Activated T-cell treated with anti-CD3 and anti-CD28 coated beads, Interleukin-2, amount 50 U/mL, for 4 hours (primary cell): ENCODE data around the gene PARN. TPM values are rescaled to one million over a fixed set of nuclear protein-coding genes. Genes with fewer than 3 reads are reported as not detected.
A peak's percentile ranks its signal among the peaks of the same experiment; 100 is the strongest.
"Not testable (repeated sequence)": the region's sequence is repeated elsewhere in the genome, so short reads cannot be mapped to it uniquely, and the experiment has no call there.

Experiments
- ATAC-seq, 2 donors: fragments of 200-7000 bp; cut with Tn5 transposase; one replicate each; pipeline ENCODE4 v1.10.0; 2021
- DNase-seq: peaks from one replicate; pipeline ENCODE4 v3.0.0-alpha.2; 2020
- H3K27me3 Mint-ChIP-seq: one replicate; pipeline ENCODE4 v1.8.0; 2021; ENCODE audit warnings: low read depth, mixed read lengths
- H3K36me3 Mint-ChIP-seq: one replicate; pipeline ENCODE4 v1.8.0; 2022; ENCODE audit warnings: mixed read lengths; ENCODE audit not compliant: insufficient read depth
- H3K4me1 Mint-ChIP-seq: one replicate; pipeline ENCODE4 v1.8.0; 2021; ENCODE audit warnings: low read depth, mixed read lengths
- H3K4me3 Mint-ChIP-seq: one replicate; pipeline ENCODE4 v1.8.0; 2021; ENCODE audit warnings: mild to moderate bottlenecking, moderate library complexity, mixed read lengths
- H3K9me3 Mint-ChIP-seq: one replicate; pipeline ENCODE4 v1.8.0; 2021; ENCODE audit warnings: mixed read lengths
- total RNA-seq, 3 donors: library from RNA; stranded (reverse); gene quantifications; one replicate each; pipeline ENCODE4 v1.2.1, GENCODE V29; 2021

PARN gene
- total RNA-seq, 3 donors from 2014 or later = 45.0 to 52.8 (median 47.3) TPM

GRCh38 chr16:14454391-14454790 is 175.7 kb downstream of the PARN start:
- H3K9me3 Mint-ChIP-seq = no peaks in the 10 kb centered on the region
- no peaks in the 10 kb centered on the region for H3K4me1 Mint-ChIP-seq
- no peak for ATAC-seq
- no peaks in the 10 kb centered on the region for H3K27me3 Mint-ChIP-seq
- H3K4me3 Mint-ChIP-seq = no peak overlapping the region
- no peak for DNase-seq
- peaks cover 11% of the 10 kb centered on the region for H3K36me3 Mint-ChIP-seq

DNA sequence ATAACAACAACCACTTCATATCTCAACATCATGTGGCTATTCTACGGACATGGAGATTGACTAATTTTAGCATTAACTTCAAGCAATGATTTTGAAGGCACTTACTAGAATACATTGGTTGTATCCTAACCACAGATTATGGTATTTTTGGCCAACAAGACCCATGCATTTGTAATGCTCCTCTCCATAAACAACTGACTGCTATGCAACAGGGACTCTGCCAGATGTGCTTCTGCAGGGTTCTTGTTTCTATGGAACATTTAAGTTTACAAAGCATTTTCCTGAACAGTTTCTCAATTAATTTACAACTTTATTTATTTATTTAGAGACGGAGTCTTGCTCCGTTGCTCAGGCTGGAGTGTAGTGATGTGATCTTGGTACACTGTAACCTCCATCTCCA is 178.0 kb downstream of the PARN start:
- Mint-ChIP-seq H3K27me3 (no peaks in the 10 kb centered on the region), H3K4me1 (peaks cover 2% of the 10 kb centered on the region), H3K36me3 (peaks cover 11% of the 10 kb centered on the region), H3K4me3 (no peak overlapping the region), H3K9me3 (no peaks in the 10 kb centered on the region)
- DNase-seq = no peak
- no peak for ATAC-seq

- H3K9me3 Mint-ChIP-seq = no peaks in the 10 kb centered on the region
- peaks cover 12% of the 10 kb centered on the region for H3K36me3 Mint-ChIP-seq
- ATAC-seq = no peak
- no peaks in the 10 kb centered on the region for H3K27me3 Mint-ChIP-seq
- H3K4me3 Mint-ChIP-seq = no peak overlapping the region
- DNase-seq = no peak
- H3K4me1 Mint-ChIP-seq = peaks cover 2% of the 10 kb centered on the region
Observed at GRCh38 chr16:14450846-14451245, 179.2 kb downstream of the PARN start.

- DNase-seq = no peak
- Mint-ChIP-seq H3K36me3 (peaks cover 15% of the 10 kb centered on the region), H3K4me1 (peaks cover 2% of the 10 kb centered on the region), H3K9me3 (no peaks in the 10 kb centered on the region), H3K27me3 (no peaks in the 10 kb centered on the region), H3K4me3 (no peak overlapping the region)
- no peak for ATAC-seq
Observed at GRCh38 chr16:14449790-14450480, 180.1 kb downstream of the PARN start.

DNA sequence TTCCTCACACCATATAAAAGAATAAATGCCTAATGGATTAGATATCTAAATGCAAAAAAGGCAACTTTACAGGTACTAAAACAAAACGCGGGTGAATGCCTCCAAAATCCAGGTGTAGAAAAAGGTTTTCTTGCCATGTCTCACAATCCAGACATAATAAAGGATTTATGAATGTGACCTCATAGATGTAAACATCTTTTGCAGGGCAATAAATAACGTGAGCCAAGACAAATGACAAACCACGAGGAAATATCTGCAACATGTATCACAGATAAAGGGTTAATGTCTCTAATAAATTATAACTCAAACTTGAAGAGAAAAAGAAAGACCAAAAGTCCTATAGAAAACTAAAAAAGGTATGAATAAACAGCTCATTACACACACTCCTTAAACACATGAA is 180.7 kb downstream of the PARN start:
- Mint-ChIP-seq H3K9me3 (no peaks in the 10 kb centered on the region), H3K36me3 (peaks cover 11% of the 10 kb centered on the region), H3K4me1 (peaks cover 2% of the 10 kb centered on the region), H3K4me3 (no peak overlapping the region), H3K27me3 (no peaks in the 10 kb centered on the region)
- DNase-seq (no peak), ATAC-seq (no peak)

GRCh38 chr16:14448879-14449278 is 181.2 kb downstream of the PARN start:
- Mint-ChIP-seq H3K9me3 (no peaks in the 10 kb centered on the region), H3K4me1 (peaks cover 2% of the 10 kb centered on the region), H3K36me3 (peaks cover 11% of the 10 kb centered on the region), H3K27me3 (no peaks in the 10 kb centered on the region), H3K4me3 (no peak overlapping the region)
- ATAC-seq (no peak), DNase-seq (no peak)

DNA sequence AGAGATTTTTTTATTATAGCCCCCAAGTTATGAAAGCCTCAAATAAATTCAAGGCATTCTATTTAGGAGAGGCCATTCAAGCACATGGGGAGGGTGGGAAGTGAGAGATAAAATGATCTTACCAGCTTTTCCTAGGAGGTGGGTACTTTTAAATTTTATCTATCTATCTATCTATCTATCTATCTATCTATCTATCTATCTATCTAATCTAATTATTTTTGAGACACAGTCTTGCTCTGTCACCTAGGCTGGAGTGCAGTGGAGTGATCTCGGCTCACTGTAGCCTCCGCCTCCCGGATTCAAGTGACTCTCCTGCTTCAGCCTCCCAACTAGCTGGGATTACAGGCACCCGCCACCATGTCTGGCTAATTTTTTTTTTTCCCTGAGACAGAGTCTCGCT is 182.3 kb downstream of the PARN start:
- ATAC-seq (no peak), DNase-seq (no peak)
- no peaks in the 10 kb centered on the region for H3K27me3 Mint-ChIP-seq
- H3K4me3 Mint-ChIP-seq = no peak overlapping the region
- peaks cover 2% of the 10 kb centered on the region for H3K4me1 Mint-ChIP-seq
- H3K9me3 Mint-ChIP-seq = no peaks in the 10 kb centered on the region
- H3K36me3 Mint-ChIP-seq = peaks cover 11% of the 10 kb centered on the region

GRCh38 chr16:14446796-14447195 is 183.3 kb downstream of the PARN start:
- no peaks in the 10 kb centered on the region for H3K27me3 Mint-ChIP-seq
- H3K4me3 Mint-ChIP-seq = no peak overlapping the region
- H3K4me1 Mint-ChIP-seq = peaks cover 2% of the 10 kb centered on the region
- DNase-seq (no peak), ATAC-seq (no peak)
- no peaks in the 10 kb centered on the region for H3K9me3 Mint-ChIP-seq
- peaks cover 11% of the 10 kb centered on the region for H3K36me3 Mint-ChIP-seq

DNA sequence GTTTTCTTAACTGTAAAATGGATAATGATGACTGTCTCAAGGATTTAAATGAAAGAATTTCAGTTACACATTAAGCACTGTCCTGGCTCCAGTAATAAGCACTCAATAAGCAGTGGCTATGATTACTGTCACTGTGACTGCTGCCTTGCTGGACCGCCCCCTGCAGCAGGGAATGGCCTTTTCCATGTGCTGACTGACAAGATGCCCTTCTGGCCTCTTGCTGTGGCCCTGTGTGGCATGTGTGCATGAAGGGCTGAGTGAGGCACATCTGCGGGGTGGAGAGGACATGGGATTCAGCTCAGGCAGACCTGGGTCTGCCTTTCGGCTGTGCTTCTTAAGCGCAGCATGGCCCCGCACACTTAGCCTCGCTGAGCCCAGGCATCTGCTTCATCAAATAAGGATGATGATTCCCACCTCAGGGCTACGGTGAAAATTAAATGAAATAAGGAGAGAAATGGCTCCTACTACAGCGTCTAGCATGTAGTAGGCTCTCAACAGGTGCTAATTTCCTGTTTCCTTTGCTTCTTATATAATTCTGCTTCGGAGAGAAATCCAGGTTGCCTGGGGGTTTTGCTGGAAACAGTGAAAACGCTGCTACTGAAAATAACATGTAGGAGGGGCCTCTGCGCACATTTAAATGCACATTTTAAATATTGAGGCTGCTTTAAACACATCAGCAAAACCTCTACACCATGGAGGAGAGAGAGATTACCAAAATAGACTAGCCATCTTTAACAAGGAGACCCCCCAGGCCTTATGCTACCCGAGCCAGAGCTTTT is 183.9 kb downstream of the PARN start:
- H3K9me3 Mint-ChIP-seq = no peaks in the 10 kb centered on the region
- DNase-seq = no peak
- no peak overlapping the region for H3K4me3 Mint-ChIP-seq
- no peaks in the 10 kb centered on the region for H3K27me3 Mint-ChIP-seq
- H3K36me3 Mint-ChIP-seq = peaks cover 11% of the 10 kb centered on the region
- no peak for ATAC-seq
- peaks cover 2% of the 10 kb centered on the region for H3K4me1 Mint-ChIP-seq

GRCh38 chr16:14444979-14445810 is 184.9 kb downstream of the PARN start:
- ATAC-seq = no peak
- H3K4me1 Mint-ChIP-seq = peaks cover 2% of the 10 kb centered on the region
- H3K9me3 Mint-ChIP-seq = no peaks in the 10 kb centered on the region
- no peak overlapping the region for H3K4me3 Mint-ChIP-seq
- peaks cover 11% of the 10 kb centered on the region for H3K36me3 Mint-ChIP-seq
- no peaks in the 10 kb centered on the region for H3K27me3 Mint-ChIP-seq
- DNase-seq = no peak

DNA sequence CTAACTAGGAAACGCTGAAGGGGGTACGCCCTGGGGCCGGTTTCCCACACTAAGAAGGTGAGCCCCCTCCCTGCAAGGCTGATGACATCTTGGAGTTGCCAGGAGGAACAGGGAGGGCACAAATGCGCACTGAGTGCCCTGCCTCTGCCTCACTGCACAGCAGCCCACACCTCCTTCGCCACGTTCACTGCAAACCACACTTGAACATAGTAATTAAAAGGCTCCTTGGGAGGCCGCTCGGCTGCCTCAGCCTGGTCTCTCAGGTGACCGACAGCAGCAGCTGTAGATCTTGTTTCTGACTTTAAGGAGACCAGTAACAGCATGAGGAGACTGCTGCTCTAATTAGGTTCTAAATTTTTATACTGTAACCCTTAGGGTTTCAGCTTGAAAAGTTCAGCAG is 188.5 kb downstream of the PARN start:
- not testable (repeated sequence) for H3K27me3 Mint-ChIP-seq, DNase-seq, ATAC-seq, H3K4me3 Mint-ChIP-seq, H3K9me3 Mint-ChIP-seq
- Mint-ChIP-seq H3K36me3 (peaks cover 12% of the 10 kb centered on the region), H3K4me1 (peaks cover 17% of the 10 kb centered on the region)

DNA sequence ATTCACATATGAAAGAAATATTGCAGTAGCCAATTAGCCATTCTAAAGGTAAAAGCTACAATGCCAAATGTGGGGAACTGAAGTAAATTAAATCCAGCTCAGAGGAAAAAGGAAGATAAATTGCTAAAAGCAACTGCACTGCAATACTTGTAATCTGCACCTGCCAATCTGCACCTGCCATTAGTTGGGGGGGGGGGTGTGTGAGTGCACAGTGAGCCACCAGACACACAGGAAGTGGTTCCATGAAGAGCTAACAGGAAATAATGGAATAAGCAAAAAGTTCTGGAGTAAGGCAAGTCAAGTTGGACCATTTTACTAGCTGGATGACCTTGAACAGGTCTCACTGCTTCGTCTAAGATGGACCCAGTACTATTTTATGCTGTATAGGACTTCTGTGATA is 191.8 kb downstream of the PARN start:
- DNase-seq = no peak
- Mint-ChIP-seq H3K4me1 (peaks cover 30% of the 10 kb centered on the region), H3K9me3 (no peaks in the 10 kb centered on the region), H3K36me3 (peaks cover 13% of the 10 kb centered on the region), H3K4me3 (no peak overlapping the region), H3K27me3 (no peaks in the 10 kb centered on the region)
- no peak for ATAC-seq

DNA sequence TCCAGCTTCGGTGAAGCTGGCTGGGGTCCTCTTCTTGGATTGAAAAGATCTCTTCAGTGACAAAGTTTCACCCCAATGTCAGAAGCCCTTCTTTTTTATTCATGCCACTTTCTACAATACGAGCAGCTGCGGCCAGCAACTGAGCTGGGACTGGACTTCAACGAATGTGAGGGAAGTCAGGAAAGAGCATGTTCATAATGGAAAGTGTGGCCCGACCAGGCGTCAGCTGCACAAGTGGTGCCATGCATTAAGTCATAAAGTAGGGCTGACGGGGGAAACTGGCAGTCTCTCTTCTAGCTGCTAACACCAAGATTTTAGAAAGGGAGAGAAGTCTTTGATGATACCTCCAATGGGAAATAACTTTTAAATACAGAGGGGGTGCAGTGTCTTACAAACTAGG is 192.6 kb downstream of the PARN start:
- no peaks in the 10 kb centered on the region for H3K27me3 Mint-ChIP-seq
- no peak for ATAC-seq
- no peak for DNase-seq
- H3K4me1 Mint-ChIP-seq = peaks cover 30% of the 10 kb centered on the region
- H3K36me3 Mint-ChIP-seq = peaks cover 15% of the 10 kb centered on the region
- no peak overlapping the region for H3K4me3 Mint-ChIP-seq
- no peaks in the 10 kb centered on the region for H3K9me3 Mint-ChIP-seq

DNA sequence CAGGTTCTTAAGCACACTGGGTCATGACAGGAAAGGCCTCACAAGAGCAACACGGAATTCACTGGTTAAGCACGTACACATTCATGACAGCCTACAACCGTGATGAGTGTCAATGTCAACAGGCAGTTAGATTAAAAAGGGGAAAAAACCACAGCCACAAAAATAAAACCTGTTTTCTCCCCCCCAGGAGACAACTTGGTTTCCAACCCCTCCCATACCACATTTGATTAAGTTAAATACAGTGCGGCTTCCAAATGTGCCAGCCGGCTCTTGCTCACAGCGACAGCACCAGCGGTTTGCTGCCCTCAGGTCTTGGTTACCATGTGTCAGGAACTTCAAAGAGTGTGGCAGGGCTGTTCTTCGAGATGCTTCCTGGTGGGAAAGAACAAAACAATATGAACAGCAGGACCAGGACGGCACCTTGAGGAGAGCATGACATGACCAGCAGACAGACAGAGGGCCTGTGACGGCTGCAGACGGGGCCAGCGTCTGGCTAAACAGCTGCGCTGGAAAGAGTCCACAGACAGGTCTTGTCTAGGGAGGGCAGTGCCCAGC is 193.6 kb downstream of the PARN start:
- Mint-ChIP-seq H3K36me3 (peaks cover 19% of the 10 kb centered on the region), H3K9me3 (no peaks in the 10 kb centered on the region), H3K27me3 (no peaks in the 10 kb centered on the region), H3K4me1 (peaks cover 30% of the 10 kb centered on the region), H3K4me3 (peak overlapping the region; percentile 29)
- ATAC-seq (peak; percentile 58 to 65), DNase-seq (no peak)
